ENCODE data around the gene SLC13A3. TPM values are rescaled to one million over a fixed set of nuclear protein-coding genes. Genes with fewer than 3 reads are reported as not detected.

SLC13A3 gene
- total RNA-seq, 2 experiments from 2014 or later = not detected

GRCh38 chr20:46557231-46557956 lies 93.9 kb downstream of the SLC13A3 start:
- POLR2A ChIA-PET = no interaction called here
- Mint-ChIP-seq H3K9me3 (no peaks in the 10 kb centered on the region), H3K27me3 (peaks cover 2% of the 10 kb centered on the region), H3K27ac (no peak overlapping the region), H3K4me3 (no peak overlapping the region), H3K36me3 (ENCODE audit: low read depth) (no peaks in the 10 kb centered on the region), H3K4me1 (ENCODE audit: low read depth) (peaks cover 54% of the 10 kb centered on the region)
- intact Hi-C loops (cut with micrococcal nuclease) = loop anchor here (10.0 kb wide), 1 partner anchor 127 kb away; the partner anchor contains the start of gene TP53RK
- no peak for DNase-seq
- ATAC-seq = no peak
- CTCF ChIA-PET = interaction anchor here (1.1 to 3.0 kb wide), 4 partner anchors 7 to 13 kb away, joined by 4 to 11 read pairs (median 6); partner anchors contain the start of gene OCSTAMP
- TF ChIP-seq CTCF (IDR thresholded peaks at IDR 0.05) = no peak

GRCh38 chr20:46555370-46555956 lies 95.8 kb downstream of the SLC13A3 start:
- ChIA-PET POLR2A (interaction anchor here (0.7 kb wide), 1 partner anchor 11 kb away, joined by 4 read pairs; no protein-coding TSS in a partner anchor), CTCF (interaction anchor here (1.2 to 4.8 kb wide), 3 partner anchors 9 to 35 kb away, joined by 5 to 14 read pairs (median 11); no protein-coding TSS in a partner anchor)
- Mint-ChIP-seq H3K27ac (peak overlapping the region; percentile 37), H3K27me3 (peaks cover 2% of the 10 kb centered on the region), H3K36me3 (ENCODE audit: low read depth) (no peaks in the 10 kb centered on the region), H3K9me3 (no peaks in the 10 kb centered on the region), H3K4me1 (ENCODE audit: low read depth) (peaks cover 60% of the 10 kb centered on the region), H3K4me3 (no peak overlapping the region)
- ATAC-seq (no peak), DNase-seq (no peak)
- no peak for TF ChIP-seq CTCF (IDR thresholded peaks at IDR 0.05)
- intact Hi-C loops (cut with micrococcal nuclease) = loop anchor here (10.0 kb wide), 1 partner anchor 129 kb away; the partner anchor contains the start of gene TP53RK

GRCh38 chr20:46554828-46555227 lies 96.4 kb downstream of the SLC13A3 start:
- Mint-ChIP-seq H3K27me3 (peaks cover 2% of the 10 kb centered on the region), H3K4me3 (no peak overlapping the region), H3K9me3 (no peaks in the 10 kb centered on the region), H3K36me3 (ENCODE audit: low read depth) (no peaks in the 10 kb centered on the region), H3K27ac (no peak overlapping the region), H3K4me1 (ENCODE audit: low read depth) (peaks cover 60% of the 10 kb centered on the region)
- no peak for TF ChIP-seq CTCF (IDR thresholded peaks at IDR 0.05)
- CTCF ChIA-PET = interaction anchor here (1.2 to 4.8 kb wide), 3 partner anchors 10 to 34 kb away, joined by 5 to 14 read pairs (median 11); no protein-coding TSS in a partner anchor
- POLR2A ChIA-PET = interaction anchor here (0.7 kb wide), 1 partner anchor 10 kb away, joined by 4 read pairs; no protein-coding TSS in a partner anchor
- no peak for DNase-seq
- ATAC-seq = no peak
- intact Hi-C loops (cut with micrococcal nuclease) = loop anchor here (10.0 kb wide), 1 partner anchor 130 kb away; the partner anchor contains the start of gene TP53RK

GRCh38 chr20:46553926-46554325 lies 97.3 kb downstream of the SLC13A3 start:
- Mint-ChIP-seq H3K9me3 (no peaks in the 10 kb centered on the region), H3K27me3 (peaks cover 2% of the 10 kb centered on the region), H3K27ac (no peak overlapping the region), H3K4me1 (ENCODE audit: low read depth) (peaks cover 56% of the 10 kb centered on the region), H3K4me3 (no peak overlapping the region), H3K36me3 (ENCODE audit: low read depth) (no peaks in the 10 kb centered on the region)
- ATAC-seq (no peak), DNase-seq (no peak)
- intact Hi-C loops (cut with micrococcal nuclease) = loop anchor here (10.0 kb wide), 1 partner anchor 131 kb away; the partner anchor contains the start of gene TP53RK
- no peak for TF ChIP-seq CTCF (IDR thresholded peaks at IDR 0.05)
- ChIA-PET CTCF (interaction anchor here (4.8 kb wide), 2 partner anchors 8 to 33 kb away, joined by 14 to 32 read pairs; no protein-coding TSS in a partner anchor), POLR2A (interaction anchor here (0.5 kb wide), 1 partner anchor 536 kb away, joined by 5 read pairs; no protein-coding TSS in a partner anchor)

All from activated CD8-positive, alpha-beta T cell treated with anti-CD3 and anti-CD28 coated beads for 36 hours (primary cell).